ENCODE results near the gene C21orf91. TPM values are rescaled to one million over a fixed set of nuclear protein-coding genes. Genes with fewer than 3 reads are reported as not detected.

Gene C21orf91
- total RNA-seq, 1 donor from 2014 or later, result 2.7 TPM

Other genes with a start within 250 kb of the C21orf91 start
- gene BTG3, start 206.5 kb downstream of the C21orf91 start, total RNA-seq, result 39.7 and 46.7 TPM in 2 replicates

All from glomerular endothelial cell (primary cell).